Endothelial cell of umbilical vein (primary cell): ENCODE measurements around the gene EHD3. TPM values are rescaled to one million over a fixed set of nuclear protein-coding genes. Genes with fewer than 3 reads are reported as not detected.

Experiments
- BruUV-seq: library from RNA; stranded (reverse); fragments of 400-500 nt; replicated peaks from 2 replicates; lab custom pipeline; 2021; lab: Mats Ljungman, UMichigan
- CTCF ChIA-PET: fragments of 300-600, 350-600 bp; sonication (Branson Sonifier 250); formaldehyde crosslinking; loops from one replicate; lab custom pipeline; 2021; ENCODE audit warnings: antibody characterized with exemption, inconsistent platforms; lab: Charles Lee
- POLR2A ChIA-PET: fragments of 300-600, 350-600 bp; sonication (Branson Sonifier 250); formaldehyde crosslinking; loops from one replicate; lab custom pipeline; 2021; ENCODE audit warnings: antibody characterized with exemption, inconsistent platforms; lab: Charles Lee
- DNase-seq: peaks from one replicate; pipeline ENCODE4 v3.0.0-alpha.2; 2011; ENCODE audit warnings: low read depth, low spot score
- FAIRE-seq: peaks from 2 replicates; lab custom pipeline; 2011; peaks lifted over from hg19 to GRCh38; lab: Jason Lieb, UNC
- H2AFZ ChIP-seq: 2 replicates; pipeline ENCODE4 v1.6.0; 2012; ENCODE audit warnings: low read depth, low read length, control low read depth, inconsistent platforms
- H3K27ac ChIP-seq: 2 replicates; pipeline ENCODE4 v1.5.1; 2011; ENCODE audit warnings: low read depth, mild to moderate bottlenecking, control low read depth, low read length, moderate library complexity; ENCODE audit not compliant: insufficient read depth
- H3K27me3 ChIP-seq, 2 experiments: 2 replicates each; pipeline versions ENCODE4 v1.6.0 to v1.6.1; 2011; ENCODE audit warnings: low read length in 2 of 2, mixed read lengths in 1 of 2; ENCODE audit not compliant: control insufficient read depth in 2 of 2, insufficient read depth in 2 of 2
- H3K36me3 ChIP-seq, 2 experiments: 2 replicates in 1 of 2; 3 replicates in 1 of 2; pipeline ENCODE4 v1.5.1; 2011; ENCODE audit warnings: low read length in 2 of 2, mild to moderate bottlenecking in 1 of 2, moderate library complexity in 1 of 2; ENCODE audit not compliant: control insufficient read depth in 2 of 2, insufficient read depth in 2 of 2; ENCODE audit errors: extremely low read depth in 1 of 2
- H3K4me1 ChIP-seq: 3 replicates; pipeline ENCODE4 v1.5.1; 2011; ENCODE audit warnings: mild to moderate bottlenecking, low read length; ENCODE audit not compliant: control insufficient read depth, insufficient read depth; ENCODE audit errors: extremely low read depth
- H3K4me2 ChIP-seq: 2 replicates; pipeline ENCODE4 v1.6.1; 2011; ENCODE audit warnings: low read length, control low read depth, mixed read lengths; ENCODE audit not compliant: insufficient read depth
- H3K4me3 ChIP-seq, 3 experiments: fragments of 200-600 bp in 1 of 3; sonication (generic), shearing (Covaris generic) in 1 of 3; replicated peaks in 1 of 3; 2 replicates each; pipeline ENCODE4 v1.5.1; 2011 to 2016; ENCODE audit warnings: control low read depth in 3 of 3, low read length in 3 of 3, mild to moderate bottlenecking in 2 of 3, inconsistent platforms in 1 of 3, low read depth in 1 of 3, moderate library complexity in 1 of 3; ENCODE audit not compliant: insufficient read depth in 1 of 3
- H3K79me2 ChIP-seq: 2 replicates; pipeline ENCODE4 v1.6.0; 2012; ENCODE audit warnings: low read length, inconsistent platforms; ENCODE audit not compliant: control insufficient read depth, insufficient read depth
- H3K9ac ChIP-seq: replicated peaks from 2 replicates; pipeline ENCODE3; 2011; ENCODE audit warnings: low read length, control low read depth; ENCODE audit not compliant: insufficient read depth; ENCODE audit errors: extremely low read depth
- H3K9me1 ChIP-seq: replicated peaks from 3 replicates; pipeline ENCODE4 v1.6.0; 2011; ENCODE audit warnings: mild to moderate bottlenecking, low read length; ENCODE audit not compliant: control insufficient read depth, insufficient read depth; ENCODE audit errors: extremely low read depth
- H3K9me3 ChIP-seq: replicated peaks from 2 replicates; pipeline ENCODE4 v1.5.1; 2012; ENCODE audit warnings: low read length, inconsistent platforms; ENCODE audit not compliant: control insufficient read depth, insufficient read depth
- H4K20me1 ChIP-seq: replicated peaks from 2 replicates; pipeline ENCODE3; 2011; ENCODE audit warnings: mild to moderate bottlenecking, low read length; ENCODE audit not compliant: control insufficient read depth, insufficient read depth; ENCODE audit errors: extremely low read depth
- CTCF ChIP-seq, 2 donors: IDR thresholded peaks; 1 replicate in 1 of 2; 2 replicates in 1 of 2; pipeline ENCODE4 v1.5.1; 2011; ENCODE audit warnings: low read length in 2 of 2, mild to moderate bottlenecking in 2 of 2, moderate library complexity in 2 of 2, control low read depth in 1 of 2, inconsistent platforms in 1 of 2, low read depth in 1 of 2; ENCODE audit not compliant: insufficient read depth in 1 of 2; ENCODE audit errors: extremely low read depth in 1 of 2
- EZH2 ChIP-seq: IDR thresholded peaks from 2 replicates; pipeline ENCODE4 v1.6.1; 2012; ENCODE audit warnings: borderline replicate concordance, low read depth, mild to moderate bottlenecking, moderate library complexity, low read length, inconsistent platforms; ENCODE audit not compliant: severe bottlenecking
- FOS ChIP-seq: IDR thresholded peaks from 2 replicates; pipeline ENCODE4 v1.6.1; 2011; ENCODE audit warnings: mild to moderate bottlenecking, low read length, moderate library complexity, borderline replicate concordance; ENCODE audit not compliant: insufficient read depth
- GATA2 ChIP-seq: IDR thresholded peaks from 2 replicates; pipeline ENCODE4 v1.7.0; 2011; ENCODE audit warnings: low read depth, mild to moderate bottlenecking, moderate library complexity, mixed read lengths, low read length; ENCODE audit not compliant: insufficient read length, insufficient read depth
- JUN ChIP-seq: IDR thresholded peaks from 2 replicates; pipeline ENCODE4 v1.6.1; 2011; ENCODE audit warnings: borderline replicate concordance, low read depth; ENCODE audit not compliant: insufficient read length, insufficient read depth
- MAX ChIP-seq: IDR thresholded peaks from 2 replicates; pipeline ENCODE4 v1.6.1; 2011; ENCODE audit not compliant: insufficient read depth, insufficient read length
- MYC ChIP-seq: IDR thresholded peaks from one replicate; pipeline ENCODE4 v1.6.1; 2011; ENCODE audit warnings: mild to moderate bottlenecking, low read depth, low read length
- POLR2A ChIP-seq: IDR thresholded peaks from 2 replicates; pipeline ENCODE4 v1.6.1; 2012; ENCODE audit warnings: low read depth, mild to moderate bottlenecking, control low read depth, low read length
- POLR2AphosphoS5 ChIP-seq: IDR thresholded peaks from 2 replicates; pipeline ENCODE4 v1.6.1; 2012; ENCODE audit warnings: low read depth, mild to moderate bottlenecking, control low read depth, low read length, moderate library complexity; ENCODE audit not compliant: insufficient read depth
- dilution Hi-C: fragments of 300-500 bp; cut with MboI; formaldehyde crosslinking; loops from one replicate; pipeline ENCODE4 v1.15.0; 2019; ENCODE audit warnings: low sequenced_read_pairs; ENCODE audit not compliant: extremely low pct_ligation_motif_present
- intact Hi-C: fragments of 100-400 bp; cut with micrococcal nuclease; formaldehyde crosslinking; loops from one replicate; pipeline ENCODE4 v1.10.0; 2022
- polyA plus RNA-seq, 4 experiments: library from polyadenylated mRNA; depleted of rRNA in 3 of 4; stranded (reverse) in 3 of 4; unstranded in 1 of 4; fragments of >200 nt; gene quantifications; 2 replicates each; pipeline versions ENCODE4 v1.2.1 to v1.2.3, GENCODE V29; 2011 to 2012; ENCODE audit warnings: missing spikeins in 1 of 4
- total RNA-seq: library from RNA; stranded (reverse); gene quantifications from 2 replicates; pipeline ENCODE4 v1.2.3, GENCODE V29; 2021

EHD3 gene
- total and polyA plus RNA-seq, 2 donors (not counting 3 experiments of a cell fraction or from before 2014, with no cell fraction given): 6.5 to 12.1 TPM

GRCh38 chr2:31238126-31238905 lies 4.4 kb downstream of the EHD3 start:
- H3K9ac ChIP-seq: no peak overlapping the region
- peaks cover 4% of the 10 kb centered on the region for H3K4me1 ChIP-seq
- no peak overlapping the region for H3K4me2 ChIP-seq
- H3K27me3 ChIP-seq: no peaks in the 10 kb centered on the region
- H3K36me3 ChIP-seq: no peaks in the 10 kb centered on the region
- no peak for FAIRE-seq
- H3K9me3 ChIP-seq: no peaks in the 10 kb centered on the region
- POLR2A ChIA-PET: no interaction called here
- no TSS peak for BruUV-seq
- no peak overlapping the region for H2AFZ ChIP-seq
- no peak for DNase-seq
- intact Hi-C loops (no loop called here), dilution Hi-C loops (no loop called here)
- no peaks in the 10 kb centered on the region for H3K79me2 ChIP-seq
- no peaks in the 10 kb centered on the region for H3K9me1 ChIP-seq
- H3K4me3 ChIP-seq: no peak overlapping the region
- CTCF ChIA-PET: no interaction called here
- TF ChIP-seq CTCF (IDR thresholded peaks at IDR 0.05; ENCODE audit: extremely low read depth in 1 of 2, insufficient read depth in 1 of 2, low read depth in 1 of 2, low read length in 2 of 2): no peak
- TF ChIP-seq MAX: no peak
- TF ChIP-seq POLR2A: no peak
- TF ChIP-seq MYC: no peak
- TF ChIP-seq JUN: no peak
- no peak for TF ChIP-seq POLR2AphosphoS5
- no peak for TF ChIP-seq FOS
- no peak for TF ChIP-seq GATA2
- TF ChIP-seq EZH2: no peak
- H3K27ac ChIP-seq: no peak overlapping the region
- H4K20me1 ChIP-seq: no peaks in the 10 kb centered on the region
